ENCODE data around the gene TNFRSF4.
"Not testable (repeated sequence)": the region's sequence is repeated elsewhere in the genome, so short reads cannot be mapped to it uniquely, and the experiment has no call there.

The TNFRSF4 gene

GRCh38 chr1:1199961-1200875, 13.7 kb downstream of the TNFRSF4 start:
- peaks cover 2% of the 10 kb centered on the region for H3K27me3 Mint-ChIP-seq
- no peak for ATAC-seq (ENCODE audit: low read depth)
- no peaks in the 10 kb centered on the region for H3K4me1 Mint-ChIP-seq
- peak overlapping the region; percentile 43 for H3K4me3 Mint-ChIP-seq
- no peaks in the 10 kb centered on the region for H3K36me3 Mint-ChIP-seq
- DNase-seq (ENCODE audit: low spot score in 2 of 2), result no peak
- H3K9me3 Mint-ChIP-seq, result peaks cover under 1% of the 10 kb centered on the region
- H3K27ac Mint-ChIP-seq, result peak overlapping the region; percentile 92

GRCh38 chr1:1199141-1199960, 14.6 kb downstream of the TNFRSF4 start:
- H3K27me3 Mint-ChIP-seq, result peaks cover 2% of the 10 kb centered on the region
- no peaks in the 10 kb centered on the region for H3K36me3 Mint-ChIP-seq
- H3K9me3 Mint-ChIP-seq, result peaks cover 8% of the 10 kb centered on the region
- H3K4me3 Mint-ChIP-seq, result no peak overlapping the region
- H3K4me1 Mint-ChIP-seq, result no peaks in the 10 kb centered on the region
- no peak for DNase-seq (ENCODE audit: low spot score in 2 of 2)
- peak overlapping the region; percentile 92 for H3K27ac Mint-ChIP-seq
- ATAC-seq (ENCODE audit: low read depth), result no peak

GRCh38 chr1:1198423-1199140, 15.4 kb downstream of the TNFRSF4 start:
- Mint-ChIP-seq H3K27ac (no peak overlapping the region), H3K4me1 (no peaks in the 10 kb centered on the region), H3K36me3 (no peaks in the 10 kb centered on the region), H3K4me3 (no peak overlapping the region), H3K9me3 (peaks cover 9% of the 10 kb centered on the region), H3K27me3 (peaks cover 2% of the 10 kb centered on the region)
- no peak for DNase-seq (ENCODE audit: low spot score in 2 of 2)
- no peak for ATAC-seq (ENCODE audit: low read depth)

DNA sequence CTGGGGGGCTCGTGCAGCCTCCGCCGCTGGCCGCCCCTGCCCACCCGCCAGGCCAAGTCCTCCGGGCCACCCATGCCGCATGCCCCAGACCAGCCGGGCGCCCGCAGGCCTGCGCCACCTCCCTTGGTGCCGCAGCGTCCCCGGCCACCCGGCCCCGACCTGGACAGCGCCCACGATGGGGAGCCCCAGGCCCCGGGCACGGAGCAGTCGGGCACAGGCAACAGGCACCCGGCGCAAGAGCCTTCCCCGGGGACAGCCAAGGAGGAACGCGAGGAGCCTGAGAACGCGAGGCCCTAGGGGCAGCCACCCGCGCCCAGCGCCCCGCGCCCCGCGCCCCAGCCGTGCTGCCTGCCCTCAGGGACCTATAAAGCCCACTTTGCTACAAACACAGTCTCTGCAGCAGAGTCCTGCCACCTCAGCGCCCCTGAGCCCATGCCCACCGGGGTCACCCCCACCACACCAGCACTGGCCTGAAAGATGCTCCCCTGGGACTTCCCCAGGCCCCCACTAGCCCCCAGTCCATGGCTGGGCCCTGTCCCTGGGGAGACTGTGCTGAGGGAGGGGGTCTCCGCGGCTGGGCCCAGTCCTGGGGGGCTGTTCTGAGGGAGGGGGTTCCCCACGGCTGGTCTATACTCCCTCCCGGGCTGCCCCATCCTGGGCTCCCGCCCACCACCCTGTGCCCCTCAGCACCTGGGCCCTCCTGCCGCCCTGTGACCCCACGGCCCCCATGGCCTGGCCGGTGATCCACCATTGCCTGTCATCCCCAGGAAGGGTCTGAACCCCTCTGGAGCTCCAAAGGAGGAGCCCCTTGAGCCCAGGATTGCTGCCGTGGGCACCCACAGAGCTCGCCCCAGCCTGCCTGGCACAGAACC, 16.2 kb downstream of the TNFRSF4 start:
- Mint-ChIP-seq H3K9me3 (peaks cover 9% of the 10 kb centered on the region), H3K4me3 (no peak overlapping the region), H3K27ac (no peak overlapping the region), H3K4me1 (no peaks in the 10 kb centered on the region), H3K27me3 (peaks cover 2% of the 10 kb centered on the region), H3K36me3 (no peaks in the 10 kb centered on the region)
- DNase-seq (ENCODE audit: low spot score in 2 of 2), result no peak
- ATAC-seq (ENCODE audit: low read depth), result no peak

- H3K27ac Mint-ChIP-seq, result no peak overlapping the region
- no peak for ATAC-seq (ENCODE audit: low read depth)
- H3K4me3 Mint-ChIP-seq, result no peak overlapping the region
- peaks cover 2% of the 10 kb centered on the region for H3K27me3 Mint-ChIP-seq
- H3K9me3 Mint-ChIP-seq, result peaks cover 10% of the 10 kb centered on the region
- no peak for DNase-seq (ENCODE audit: low spot score in 2 of 2)
- H3K36me3 Mint-ChIP-seq, result no peaks in the 10 kb centered on the region
- H3K4me1 Mint-ChIP-seq, result no peaks in the 10 kb centered on the region
These were observed 16.8 kb downstream of the TNFRSF4 start for GRCh38 chr1:1197188-1197500.

- Mint-ChIP-seq H3K27ac (no peak overlapping the region), H3K9me3 (peaks cover 12% of the 10 kb centered on the region), H3K27me3 (peaks cover 2% of the 10 kb centered on the region), H3K36me3 (no peaks in the 10 kb centered on the region), H3K4me1 (no peaks in the 10 kb centered on the region), H3K4me3 (no peak overlapping the region)
- ATAC-seq (ENCODE audit: low read depth) (no peak), DNase-seq (ENCODE audit: low spot score in 2 of 2) (no peak)
These were observed 17.3 kb downstream of the TNFRSF4 start for GRCh38 chr1:1196431-1197187.

GRCh38 chr1:1195726-1196125, 18.2 kb downstream of the TNFRSF4 start:
- not testable (repeated sequence) for ATAC-seq (ENCODE audit: low read depth); H3K27me3 Mint-ChIP-seq

DNA sequence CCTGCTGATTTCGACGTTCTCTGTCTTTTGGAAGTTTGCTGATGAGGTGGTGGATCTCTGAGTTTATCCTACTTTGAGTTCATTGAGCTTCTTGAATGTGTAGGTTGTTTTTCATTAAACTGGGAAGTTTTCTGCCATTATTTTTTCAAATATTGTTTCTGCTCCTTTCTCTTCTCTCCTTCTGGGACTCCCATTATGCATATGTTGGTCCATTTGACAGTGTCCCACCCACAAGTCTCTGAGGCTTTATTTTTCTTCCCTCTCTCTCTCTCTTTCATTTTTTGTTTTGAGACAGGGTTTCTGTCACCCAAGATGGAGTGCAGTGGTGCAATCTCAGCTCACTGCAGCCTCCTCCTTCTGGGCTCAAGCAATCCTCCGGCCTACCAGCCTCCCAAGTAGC, 19.2 kb downstream of the TNFRSF4 start:
- no peak overlapping the region for H3K27ac Mint-ChIP-seq

More at GRCh38 chr1:1195726-1196125, 18.2 kb downstream of the TNFRSF4 start:
- DNase-seq (ENCODE audit: low spot score in 2 of 2); H3K4me1 Mint-ChIP-seq; H3K4me3 Mint-ChIP-seq; H3K36me3 Mint-ChIP-seq; H3K27ac Mint-ChIP-seq: not testable (repeated sequence)
- H3K9me3 Mint-ChIP-seq, result peaks cover 12% of the 10 kb centered on the region

GRCh38 chr1:1191734-1192133, 22.2 kb downstream of the TNFRSF4 start:
- no peaks in the 10 kb centered on the region for H3K27me3 Mint-ChIP-seq
- peaks cover 12% of the 10 kb centered on the region for H3K9me3 Mint-ChIP-seq
- H3K36me3 Mint-ChIP-seq, result no peaks in the 10 kb centered on the region
- no peaks in the 10 kb centered on the region for H3K4me1 Mint-ChIP-seq
- H3K27ac Mint-ChIP-seq, result no peak overlapping the region
- H3K4me3 Mint-ChIP-seq, result no peak overlapping the region
- no peak for ATAC-seq (ENCODE audit: low read depth)
- no peak for DNase-seq (ENCODE audit: low spot score in 2 of 2)

More for the DNA sequence above, 19.2 kb downstream of the TNFRSF4 start:
- H3K9me3 Mint-ChIP-seq, result peaks cover 12% of the 10 kb centered on the region
- no peak overlapping the region for H3K4me3 Mint-ChIP-seq
- ATAC-seq (ENCODE audit: low read depth) (no peak), DNase-seq (ENCODE audit: low spot score in 2 of 2) (no peak)
- no peaks in the 10 kb centered on the region for H3K36me3 Mint-ChIP-seq
- H3K4me1 Mint-ChIP-seq, result no peaks in the 10 kb centered on the region
- H3K27me3 Mint-ChIP-seq, result no peaks in the 10 kb centered on the region

DNA sequence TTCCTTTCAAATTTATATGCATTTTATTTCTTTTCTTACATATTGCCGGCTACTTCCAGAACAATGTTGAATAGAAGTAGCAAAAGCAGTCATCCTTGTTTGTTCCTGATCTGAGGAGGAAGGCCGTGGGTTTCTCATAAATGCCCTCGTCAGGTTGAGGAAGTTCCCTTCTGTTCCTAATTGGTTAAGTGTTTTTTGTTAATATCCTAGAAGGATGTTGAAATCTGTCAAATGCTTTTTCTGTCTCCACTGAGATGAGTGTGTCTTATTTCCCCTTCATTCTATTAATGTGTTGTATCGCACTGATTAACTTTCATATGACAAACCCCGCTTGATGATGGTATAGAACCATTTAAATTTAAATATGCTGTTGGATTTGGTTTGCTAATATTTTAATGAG, 24.8 kb downstream of the TNFRSF4 start:
- peaks cover 3% of the 10 kb centered on the region for H3K9me3 Mint-ChIP-seq
- DNase-seq (ENCODE audit: low spot score in 2 of 2) (no peak), ATAC-seq (ENCODE audit: low read depth) (no peak)
- no peaks in the 10 kb centered on the region for H3K27me3 Mint-ChIP-seq
- no peak overlapping the region for H3K4me3 Mint-ChIP-seq
- no peaks in the 10 kb centered on the region for H3K36me3 Mint-ChIP-seq
- no peaks in the 10 kb centered on the region for H3K4me1 Mint-ChIP-seq
- H3K27ac Mint-ChIP-seq, result peak overlapping the region; percentile 28

DNA sequence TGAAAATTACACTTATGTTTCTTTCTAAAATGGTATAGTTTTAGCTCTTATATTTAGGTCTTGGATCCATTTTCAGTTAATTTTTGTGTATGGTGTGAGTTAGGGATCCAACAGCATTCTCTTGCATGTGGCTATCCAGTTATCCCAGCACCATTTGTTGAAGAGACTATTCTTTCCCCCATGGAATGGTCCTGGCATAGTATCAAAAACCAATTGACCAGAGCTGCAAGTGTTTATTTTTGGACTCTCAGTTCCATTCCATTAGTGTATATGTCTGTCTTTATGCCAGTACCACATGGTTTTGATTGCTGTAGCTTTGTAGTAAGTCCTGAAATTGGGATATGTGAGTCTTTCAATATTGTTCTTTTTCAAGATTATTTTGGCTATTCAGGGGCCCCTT, 26.0 kb downstream of the TNFRSF4 start:
- no peak for ATAC-seq (ENCODE audit: low read depth)
- DNase-seq (ENCODE audit: low spot score in 2 of 2), result no peak
- H3K4me3 Mint-ChIP-seq, result no peak overlapping the region

DNA sequence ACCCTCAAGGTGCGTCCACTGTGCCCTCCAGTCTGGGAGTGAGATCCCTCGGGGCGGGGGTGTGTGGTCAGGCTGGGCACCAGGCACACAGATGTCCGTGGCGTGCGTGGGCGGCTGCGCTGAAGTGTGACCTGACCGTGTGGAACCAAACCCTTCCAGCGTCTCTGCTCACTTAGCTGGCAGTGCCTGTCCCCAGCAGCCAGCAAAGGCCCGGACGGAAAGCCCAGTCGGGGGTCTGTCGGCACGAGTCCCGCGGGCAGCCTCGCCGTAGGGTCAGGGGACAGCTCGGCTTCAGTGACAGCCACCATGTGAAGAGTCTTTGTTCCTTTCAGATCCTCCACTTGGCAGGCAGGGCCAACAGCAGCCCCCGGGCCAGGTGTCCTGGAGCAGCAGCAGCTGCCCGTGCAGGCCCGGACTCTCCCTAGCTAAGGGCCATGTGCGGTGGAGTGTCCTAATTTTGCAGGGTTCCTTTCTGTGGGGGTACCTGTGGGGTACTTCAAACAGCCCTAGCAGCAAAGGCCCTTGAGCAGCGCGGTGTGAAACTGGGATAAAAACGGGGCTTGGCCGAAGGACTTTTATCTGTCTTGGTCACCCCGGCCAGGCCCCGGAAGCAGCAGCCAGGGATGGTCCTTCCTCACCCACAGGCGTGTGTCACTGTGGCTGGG, 28.7 kb downstream of the TNFRSF4 start:
- peak; percentile 6 for ATAC-seq (ENCODE audit: low read depth)
- H3K27ac Mint-ChIP-seq, result no peak overlapping the region

More for the DNA sequence above, 26.0 kb downstream of the TNFRSF4 start:
- Mint-ChIP-seq H3K27ac (no peak overlapping the region), H3K4me1 (peaks cover 3% of the 10 kb centered on the region), H3K36me3 (no peaks in the 10 kb centered on the region), H3K27me3 (peaks cover 3% of the 10 kb centered on the region), H3K9me3 (peaks cover 3% of the 10 kb centered on the region)

More for the DNA sequence above, 28.7 kb downstream of the TNFRSF4 start:
- Mint-ChIP-seq H3K36me3 (no peaks in the 10 kb centered on the region), H3K27me3 (peaks cover 16% of the 10 kb centered on the region), H3K9me3 (no peaks in the 10 kb centered on the region), H3K4me3 (no peak overlapping the region), H3K4me1 (peaks cover 10% of the 10 kb centered on the region)
- no peak for DNase-seq (ENCODE audit: low spot score in 2 of 2)

All from memory B cell (primary cell).